H1 (cell line): ENCODE results near the gene RAB9B. TPM values are rescaled to one million over a fixed set of nuclear protein-coding genes. Genes with fewer than 3 reads are reported as not detected.

ENCODE experiments used
- ASH2L ChIP-seq: fragments of 200-600, 300-600 bp; sonication (generic); IDR thresholded peaks from one replicate; pipeline ENCODE4 v1.7.1; 2017; ENCODE audit warnings: low read length
- EZH2 ChIP-seq: fragments of 200-600 bp; sonication (generic); IDR thresholded peaks from 2 replicates; pipeline ENCODE4 v1.7.1; 2012; ENCODE audit warnings: low read depth, mild to moderate bottlenecking, moderate library complexity, low read length, inconsistent platforms; ENCODE audit not compliant: severe bottlenecking
- GABPA ChIP-seq: IDR thresholded peaks from 2 replicates; pipeline ENCODE4 v1.6.1; 2011; ENCODE audit warnings: mild to moderate bottlenecking, low read length, moderate library complexity, borderline replicate concordance; ENCODE audit not compliant: insufficient read depth
- SAP30 ChIP-seq: fragments of 300-600 bp; sonication (generic); IDR thresholded peaks from 2 replicates; pipeline ENCODE4 v1.7.1; 2012; ENCODE audit warnings: low read length, moderate library complexity, mild to moderate bottlenecking, inconsistent platforms; ENCODE audit not compliant: insufficient read depth, insufficient replicate concordance
- SUZ12 ChIP-seq: fragments of 200-600 bp; sonication (generic); IDR thresholded peaks from 2 replicates; pipeline ENCODE4 v1.6.1; 2012; ENCODE audit warnings: mild to moderate bottlenecking, inconsistent platforms, low read length, moderate library complexity, mixed read lengths
- polyA plus RNA-seq, 7 experiments: library from polyadenylated mRNA; depleted of rRNA in 3 of 7; stranded (reverse) in 5 of 7; unstranded in 2 of 7; fragments of >200 nt in 5 of 7; fragments of 200-250 nt in 2 of 7; gene quantifications; 1 replicate in 5 of 7; 2 replicates in 1 of 7; 4 replicates in 1 of 7; pipeline versions ENCODE4 v1.2.1 to v1.2.3, GENCODE V29; 2011 to 2013; ENCODE audit warnings: missing spikeins in 2 of 7, mixed read lengths in 2 of 7
- total RNA-seq: library from RNA; stranded (reverse); fragmentation: NEBNext Ultra II Directional; extraction: Animal tissue kit (Norgen Biotek cat#: 25700); gene quantifications from 2 replicates; pipeline ENCODE4 v1.2.1, GENCODE V29; 2021

RAB9B gene
- total and polyA plus RNA-seq, 2 of the 8 experiments (the other 6 are each of a cell fraction or from before 2014, with no cell fraction given): 0.26 to 0.56 TPM

- TF ChIP-seq ASH2L: no peak
- no peak for TF ChIP-seq SUZ12
- TF ChIP-seq EZH2: no peak
- no peak for TF ChIP-seq SAP30
- no peak for TF ChIP-seq GABPA
Measured at GRCh38 chrX:103879339-103879738, 47.3 kb upstream of the RAB9B start (continued).
